T-cell (primary cell): ENCODE data around the gene DLEC1. TPM values are rescaled to one million over a fixed set of nuclear protein-coding genes. Genes with fewer than 3 reads are reported as not detected.
A peak's percentile ranks its signal among the peaks of the same experiment; 100 is the strongest.

Experiments used
- ATAC-seq, 4 experiments: fragments of 200-7000 bp in 3 of 4; fragments of 150-1000 bp in 1 of 4; cut with Tn5 transposase; replicated peaks in 1 of 4; 1 replicate in 3 of 4; 2 replicates in 1 of 4; pipeline ENCODE4 v1.10.0; 2021; ENCODE audit warnings: moderate library complexity in 3 of 4, mild to moderate bottlenecking in 2 of 4, moderate number of reproducible peaks in 1 of 4
- CTCF ChIA-PET, 2 donors: fragments of 300-600 bp; sonication (Branson Sonifier 250); formaldehyde crosslinking; loops; one replicate each; lab custom pipeline; 2022; ENCODE audit warnings: antibody characterized with exemption in 2 of 2; lab: Charles Lee
- POLR2A ChIA-PET, 2 donors: fragments of 300-600 bp; sonication (Branson Sonifier 250); formaldehyde crosslinking; loops; one replicate each; lab custom pipeline; 2022; ENCODE audit warnings: antibody characterized with exemption in 2 of 2; lab: Charles Lee
- DNase-seq, 35 experiments: peaks; one replicate each; pipeline versions ENCODE4 v3.0.0 to v3.0.0-alpha.2; 2013 to 2023
- H3K27ac ChIP-seq: one replicate; pipeline ENCODE4 v1.5.1; 2013; ENCODE audit warnings: low read length
- H3K27me3 ChIP-seq, 2 experiments: replicated peaks in 1 of 2; 1 replicate in 1 of 2; 2 replicates in 1 of 2; pipeline versions ENCODE4 v1.6.1 to v1.7.0; 2013; ENCODE audit warnings: low read length in 1 of 2, mixed read lengths in 1 of 2; ENCODE audit not compliant: control insufficient read depth in 2 of 2, insufficient read depth in 2 of 2; ENCODE audit errors: extremely low read depth in 1 of 2
- H3K36me3 ChIP-seq, 2 donors: 1 replicate in 1 of 2; 2 replicates in 1 of 2; pipeline versions ENCODE4 v1.6.1 to v1.7.0; 2013; ENCODE audit warnings: low read length in 1 of 2; ENCODE audit not compliant: control insufficient read depth in 2 of 2, insufficient read depth in 1 of 2; ENCODE audit errors: extremely low read depth in 1 of 2
- H3K4me1 ChIP-seq, 2 experiments: 1 replicate in 1 of 2; 2 replicates in 1 of 2; pipeline versions ENCODE4 v1.6.1 to v1.7.0; 2013; ENCODE audit warnings: low read length in 2 of 2, mixed read lengths in 1 of 2; ENCODE audit not compliant: insufficient read depth in 2 of 2, control insufficient read depth in 1 of 2; ENCODE audit errors: extremely low read depth in 1 of 2
- H3K4me3 ChIP-seq, 2 donors: 1 replicate in 1 of 2; 2 replicates in 1 of 2; pipeline versions ENCODE4 v1.5.1 to v1.7.0; 2013; ENCODE audit warnings: mild to moderate bottlenecking in 2 of 2, low read length in 1 of 2, moderate library complexity in 1 of 2; ENCODE audit not compliant: control insufficient read depth in 1 of 2; ENCODE audit errors: extremely low read depth in 1 of 2
- H3K9me3 ChIP-seq: 2 replicates; pipeline ENCODE4 v1.7.0; 2013
- H3K27ac Mint-ChIP-seq, 2 donors: one replicate each; pipeline ENCODE4 v1.8.0; 2020 to 2021; ENCODE audit warnings: mild to moderate bottlenecking in 2 of 2, mixed read lengths in 2 of 2
- H3K27me3 Mint-ChIP-seq, 2 donors: one replicate each; pipeline ENCODE4 v1.8.0; 2021 to 2022; ENCODE audit warnings: mixed read lengths in 2 of 2
- H3K36me3 Mint-ChIP-seq: one replicate; pipeline ENCODE4 v1.8.0; 2021; ENCODE audit warnings: mixed read lengths
- H3K4me1 Mint-ChIP-seq, 3 donors: one replicate each; pipeline ENCODE4 v1.8.0; 2020 to 2022; ENCODE audit warnings: mixed read lengths in 3 of 3, mild to moderate bottlenecking in 1 of 3
- H3K4me3 Mint-ChIP-seq, 3 donors: one replicate each; pipeline ENCODE4 v1.8.0; 2020 to 2022; ENCODE audit warnings: mild to moderate bottlenecking in 3 of 3, mixed read lengths in 3 of 3, moderate library complexity in 3 of 3
- H3K9me3 Mint-ChIP-seq, 3 donors: one replicate each; pipeline ENCODE4 v1.8.0; 2020 to 2022; ENCODE audit warnings: mixed read lengths in 3 of 3
- WGBS: methylation state at CpG from one replicate; pipeline ENCODE4 v1.1.5; 2013; ENCODE audit warnings: missing lambda C conversion rate; ENCODE audit not compliant: insufficient coverage; 5-methylcytosine and 5-hydroxymethylcytosine counted together
- total RNA-seq, 35 experiments: library from RNA in 6 of 35; stranded (reverse) in 6 of 35; fragments of 120-200 nt in 1 of 35; gene quantifications; one replicate each; pipeline versions ENCODE4 v1.2.1 to v1.2.4 and lab custom pipeline; 2013 to 2026

Gene DLEC1
- total RNA-seq, 5 donors from 2014 or later (not counting 1 experiment from before 2014, with no cell fraction given), result 4.7 to 21.7 (median 17.8) TPM

DNA sequence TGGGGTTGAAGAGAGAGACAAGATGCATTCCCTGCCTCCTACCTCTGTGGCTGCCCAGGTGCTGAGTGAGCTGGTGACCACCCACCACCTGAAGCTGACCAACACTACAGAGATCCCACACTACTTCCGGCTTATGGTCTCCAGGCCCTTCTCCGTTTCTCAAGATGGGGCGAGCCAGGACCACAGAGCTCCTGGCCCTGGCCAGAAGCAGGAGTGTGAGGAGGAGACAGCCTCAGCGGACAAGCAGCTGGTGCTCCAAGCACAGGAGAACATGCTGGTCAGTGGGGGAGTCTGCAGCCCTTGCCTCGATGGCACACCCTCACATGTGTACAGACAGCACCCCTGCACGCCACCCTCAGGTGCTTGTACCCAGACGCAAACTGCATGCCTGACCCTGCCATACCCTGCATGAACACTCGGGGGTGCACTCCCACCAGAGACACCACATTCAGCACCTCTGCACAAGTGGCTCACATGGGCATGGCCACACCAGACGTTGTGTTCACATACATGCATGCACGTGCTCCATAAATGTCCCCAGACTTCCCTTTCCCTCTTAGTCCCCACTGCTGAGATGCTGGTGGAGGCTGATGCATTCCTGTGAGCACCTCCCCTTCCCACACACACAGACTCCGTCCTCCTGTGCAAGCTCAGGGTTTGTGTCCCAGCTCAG, 78.9 kb downstream of the DLEC1 start:
- no peak overlapping the region for H3K4me3 Mint-ChIP-seq
- ChIA-PET CTCF (interaction anchor here (0.6 to 1.9 kb wide), 5 partner anchors 10 to 362 kb away, joined by 3 to 10 read pairs (median 4); partner anchors contain the start of gene XYLB (in 1 of the 2)), POLR2A (interaction anchor here in 1 of 2 donors (0.6 kb wide), 1 partner anchor 385 kb away, joined by 9 read pairs; no protein-coding TSS in a partner anchor)
- Histone ChIP-seq H3K27me3 (peaks cover 0 to 3% of the 10 kb centered on the region in 2 experiments), H3K9me3 (no peaks in the 10 kb centered on the region), H3K4me1 (peaks cover 0 to 5% of the 10 kb centered on the region in 2 experiments), H3K27ac (no peak overlapping the region), H3K36me3 (peaks cover 24% of the 10 kb centered on the region in 2 donors), H3K4me3 (no peak overlapping the region)
- H3K9me3 Mint-ChIP-seq, result no peaks in the 10 kb centered on the region
- DNase-seq, result peak; percentile 48 to 82 (median 68)
- peaks cover 2 to 17% (median 12%) of the 10 kb centered on the region in 3 donors for H3K4me1 Mint-ChIP-seq
- ATAC-seq, result peak; percentile 77 to 90 (median 86)
- 35% methylated on average over 8 of the region's 11 CpGs for WGBS
- peaks cover 19% of the 10 kb centered on the region for H3K36me3 Mint-ChIP-seq
- H3K27me3 Mint-ChIP-seq, result no peaks in the 10 kb centered on the region
- H3K27ac Mint-ChIP-seq, result peak overlapping the region; percentile 42 to 74

GRCh38 chr3:38118421-38119247, 79.6 kb downstream of the DLEC1 start:
- Histone ChIP-seq H3K4me1 (peaks cover 0 to 5% of the 10 kb centered on the region in 2 experiments), H3K9me3 (no peaks in the 10 kb centered on the region), H3K27ac (no peak overlapping the region), H3K4me3 (no peak overlapping the region), H3K36me3 (peaks cover 27 to 29% of the 10 kb centered on the region in 2 donors), H3K27me3 (peaks cover 0 to 3% of the 10 kb centered on the region in 2 experiments)
- Mint-ChIP-seq H3K4me1 (peaks cover 3 to 17% (median 12%) of the 10 kb centered on the region in 3 donors), H3K4me3 (no peak overlapping the region), H3K36me3 (peaks cover 24% of the 10 kb centered on the region), H3K27ac (peak overlapping the region in 1 of 2 donors; percentile 55), H3K9me3 (no peaks in the 10 kb centered on the region), H3K27me3 (no peaks in the 10 kb centered on the region)
- POLR2A ChIA-PET, result no interaction called here
- WGBS, result 93% methylated on average over 10 of the region's 13 CpGs
- ATAC-seq (peak in 1 of 4 experiments; percentile 9), DNase-seq (peak in 1 of 35 experiments; percentile 17)
- CTCF ChIA-PET, result interaction anchor here (0.6 to 1.9 kb wide), 4 partner anchors 11 to 362 kb away, joined by 3 to 10 read pairs (median 4); no protein-coding TSS in a partner anchor

DNA sequence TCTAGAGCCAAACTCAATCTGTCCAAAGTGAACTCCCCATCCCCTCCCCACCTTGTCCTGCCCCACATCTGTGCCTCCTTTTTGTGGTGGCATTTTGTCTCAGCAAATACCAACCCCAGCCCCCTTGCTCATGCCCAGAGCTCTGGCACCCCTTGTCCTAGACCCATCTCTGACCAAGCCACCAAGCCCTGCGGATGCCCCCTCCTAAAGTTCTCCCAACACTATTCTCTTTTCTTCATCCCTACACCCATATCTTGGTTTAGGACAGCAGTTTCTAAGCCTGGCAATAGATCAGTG, 80.2 kb downstream of the DLEC1 start:
- ATAC-seq (no peak), DNase-seq (no peak)
- ChIA-PET POLR2A (no interaction called here), CTCF (interaction anchor here (0.6 to 0.8 kb wide), 3 partner anchors 337 to 361 kb away, joined by 3 to 4 read pairs (median 3); no protein-coding TSS in a partner anchor)
- Mint-ChIP-seq H3K9me3 (no peaks in the 10 kb centered on the region), H3K4me1 (peaks cover 3 to 17% (median 12%) of the 10 kb centered on the region in 3 donors), H3K27me3 (no peaks in the 10 kb centered on the region), H3K27ac (peak overlapping the region in 1 of 2 donors; percentile 2), H3K36me3 (peaks cover 24% of the 10 kb centered on the region), H3K4me3 (no peak overlapping the region)
- H3K4me3 ChIP-seq, result no peak overlapping the region
- H3K4me1 ChIP-seq, result peaks cover 0 to 5% of the 10 kb centered on the region in 2 experiments
- no CpG with 5 or more reads among the region's 1 CpG for WGBS
- no peaks in the 10 kb centered on the region for H3K9me3 ChIP-seq
- no peak overlapping the region for H3K27ac ChIP-seq
- H3K27me3 ChIP-seq, result peaks cover 0 to 3% of the 10 kb centered on the region in 2 experiments
- H3K36me3 ChIP-seq, result peaks cover 27 to 32% of the 10 kb centered on the region in 2 donors

GRCh38 chr3:38119821-38120692, 81.0 kb downstream of the DLEC1 start:
- H3K4me3 ChIP-seq, result no peak overlapping the region
- CTCF ChIA-PET, result interaction anchor here (0.6 to 2.1 kb wide), 3 partner anchors 336 to 360 kb away, joined by 3 to 6 read pairs (median 4); no protein-coding TSS in a partner anchor
- peaks cover 27 to 39% of the 10 kb centered on the region in 2 donors for H3K36me3 ChIP-seq
- Mint-ChIP-seq H3K27me3 (no peaks in the 10 kb centered on the region), H3K27ac (peak overlapping the region; percentile 39 to 61), H3K4me1 (peaks cover 5 to 17% (median 12%) of the 10 kb centered on the region in 3 donors), H3K36me3 (peaks cover 32% of the 10 kb centered on the region), H3K9me3 (no peaks in the 10 kb centered on the region), H3K4me3 (no peak overlapping the region)
- ATAC-seq, result no peak
- H3K9me3 ChIP-seq, result no peaks in the 10 kb centered on the region
- DNase-seq, result peak in 1 of 35 experiments; percentile 6
- POLR2A ChIA-PET, result interaction anchor here in 1 of 2 donors (0.6 kb wide), 1 partner anchor 73 kb away, joined by 3 read pairs; no protein-coding TSS in a partner anchor
- peaks cover 0 to 5% of the 10 kb centered on the region in 2 experiments for H3K4me1 ChIP-seq
- no peak overlapping the region for H3K27ac ChIP-seq
- WGBS, result 100% methylated on average over 2 of the region's 7 CpGs
- no peaks in the 10 kb centered on the region for H3K27me3 ChIP-seq

GRCh38 chr3:38120693-38121450, 81.9 kb downstream of the DLEC1 start:
- H3K36me3 ChIP-seq, result peaks cover 31 to 47% of the 10 kb centered on the region in 2 donors
- no peak for ATAC-seq
- POLR2A ChIA-PET, result interaction anchor here in 1 of 2 donors (0.6 kb wide), 1 partner anchor 73 kb away, joined by 3 read pairs; no protein-coding TSS in a partner anchor
- H3K9me3 ChIP-seq, result no peaks in the 10 kb centered on the region
- Mint-ChIP-seq H3K36me3 (peaks cover 40% of the 10 kb centered on the region), H3K4me3 (no peak overlapping the region), H3K4me1 (peaks cover 5 to 10% (median 9%) of the 10 kb centered on the region in 3 donors), H3K9me3 (no peaks in the 10 kb centered on the region), H3K27ac (peak overlapping the region; percentile 23 to 66), H3K27me3 (no peaks in the 10 kb centered on the region)
- H3K27ac ChIP-seq, result no peak overlapping the region
- DNase-seq, result peak in 1 of 35 experiments; percentile 7
- CTCF ChIA-PET, result interaction anchor here in 1 of 2 donors (2.1 kb wide), 1 partner anchor 359 kb away, joined by 6 read pairs; no protein-coding TSS in a partner anchor
- no peak overlapping the region for H3K4me3 ChIP-seq
- peaks cover 0 to 5% of the 10 kb centered on the region in 2 experiments for H3K4me1 ChIP-seq
- whole genome bisulfite sequencing, result 94% methylated on average over 11 of the region's 11 CpGs
- no peaks in the 10 kb centered on the region for H3K27me3 ChIP-seq
